ENCODE data around the gene HDAC6. TPM values are rescaled to one million over a fixed set of nuclear protein-coding genes. Genes with fewer than 3 reads are reported as not detected.

Gene HDAC6
- total RNA-seq = 100 to 1,000 TPM in 1 of 2 experiments, 10 to 100 TPM in 1; 76.8 to 107 TPM

GRCh38 chrX:48801280-48802088 is at the start of gene HDAC6:
Gene HDAC6 (plus strand): TSS chrX:48802067. CDS start chrX:48802693, 626 bp downstream.
- Mint-ChIP-seq H3K9me3 (ENCODE audit: low read depth) (no peaks in the 10 kb centered on the region), H3K27ac (peak within 1 kb of the TSS; percentile 100), H3K4me3 (peak within 1 kb of the TSS; percentile 98), H3K36me3 (peaks cover 16% of the 10 kb centered on the region), H3K27me3 (no peaks in the 10 kb centered on the region), H3K4me1 (peaks cover 20% of the 10 kb centered on the region)
- CTCF ChIA-PET = interaction anchor here (0.7 to 0.9 kb wide), 3 partner anchors 118 to 153 kb away, joined by 3 to 4 read pairs (median 3); partner anchors contain the start of gene WAS
- DNase-seq = peak; percentile 97
- peak; percentile 88 for ATAC-seq

GRCh38 chrX:48752498-48752897 is 49.4 kb upstream of the HDAC6 start:
- no peaks in the 10 kb centered on the region for H3K9me3 Mint-ChIP-seq (ENCODE audit: low read depth)
- H3K36me3 Mint-ChIP-seq = no peaks in the 10 kb centered on the region
- no peak for DNase-seq
- H3K4me3 Mint-ChIP-seq = no peak overlapping the region
- no peaks in the 10 kb centered on the region for H3K27me3 Mint-ChIP-seq
- H3K27ac Mint-ChIP-seq = no peak overlapping the region
- CTCF ChIA-PET = no interaction called here
- ATAC-seq = no peak
- peaks cover 7% of the 10 kb centered on the region for H3K4me1 Mint-ChIP-seq

GRCh38 chrX:48753708-48754228 is 48.1 kb upstream of the HDAC6 start:
- Mint-ChIP-seq H3K27me3 (no peaks in the 10 kb centered on the region), H3K36me3 (no peaks in the 10 kb centered on the region), H3K4me3 (no peak overlapping the region), H3K27ac (no peak overlapping the region), H3K4me1 (peaks cover 7% of the 10 kb centered on the region), H3K9me3 (ENCODE audit: low read depth) (no peaks in the 10 kb centered on the region)
- CTCF ChIA-PET = no interaction called here
- DNase-seq (no peak), ATAC-seq (no peak)

GRCh38 chrX:48754238-48754637 is 47.6 kb upstream of the HDAC6 start:
- Mint-ChIP-seq H3K27me3 (no peaks in the 10 kb centered on the region), H3K27ac (no peak overlapping the region), H3K9me3 (ENCODE audit: low read depth) (no peaks in the 10 kb centered on the region), H3K36me3 (no peaks in the 10 kb centered on the region), H3K4me3 (no peak overlapping the region), H3K4me1 (peaks cover 7% of the 10 kb centered on the region)
- no peak for DNase-seq
- ATAC-seq = no peak
- CTCF ChIA-PET = no interaction called here

- peak; percentile 46 for DNase-seq
- H3K27ac Mint-ChIP-seq = peak within 1 kb of the TSS; percentile 73
- peaks cover 6% of the 10 kb centered on the region for H3K4me1 Mint-ChIP-seq
- H3K4me3 Mint-ChIP-seq = no peak within 1 kb of the TSS
- H3K9me3 Mint-ChIP-seq (ENCODE audit: low read depth) = no peaks in the 10 kb centered on the region
- CTCF ChIA-PET = no interaction called here
- ATAC-seq = peak; percentile 76
- H3K36me3 Mint-ChIP-seq = no peaks in the 10 kb centered on the region
- H3K27me3 Mint-ChIP-seq = peaks cover 3% of the 10 kb centered on the region
These were observed 40.0 kb upstream of the HDAC6 start, which contains the start of gene GLOD5 for GRCh38 chrX:48761674-48762471. Gene GLOD5 (plus strand): TSS chrX:48761747. CDS start chrX:48761791, 44 bp downstream.

- CTCF ChIA-PET = interaction anchor here (1.3 kb wide), 1 partner anchor 10 kb away, joined by 4 read pairs; no protein-coding TSS in a partner anchor
- H3K27me3 Mint-ChIP-seq = peaks cover 8% of the 10 kb centered on the region
These were observed 32.6 kb upstream of the HDAC6 start for GRCh38 chrX:48769230-48769629.

GRCh38 chrX:48770296-48770695 is 31.6 kb upstream of the HDAC6 start:
- no peak for DNase-seq
- H3K4me3 Mint-ChIP-seq = no peak overlapping the region
- ATAC-seq = no peak
- H3K36me3 Mint-ChIP-seq = no peaks in the 10 kb centered on the region
- H3K27me3 Mint-ChIP-seq = peaks cover 8% of the 10 kb centered on the region
- no peaks in the 10 kb centered on the region for H3K4me1 Mint-ChIP-seq
- H3K9me3 Mint-ChIP-seq (ENCODE audit: low read depth) = no peaks in the 10 kb centered on the region
- CTCF ChIA-PET = no interaction called here
- no peak overlapping the region for H3K27ac Mint-ChIP-seq

More at GRCh38 chrX:48769230-48769629, 32.6 kb upstream of the HDAC6 start:
- DNase-seq (no peak), ATAC-seq (no peak)
- no peak overlapping the region for H3K27ac Mint-ChIP-seq
- no peaks in the 10 kb centered on the region for H3K4me1 Mint-ChIP-seq
- H3K9me3 Mint-ChIP-seq (ENCODE audit: low read depth) = no peaks in the 10 kb centered on the region
- no peaks in the 10 kb centered on the region for H3K36me3 Mint-ChIP-seq
- no peak overlapping the region for H3K4me3 Mint-ChIP-seq

- H3K36me3 Mint-ChIP-seq = no peaks in the 10 kb centered on the region
- no peaks in the 10 kb centered on the region for H3K4me1 Mint-ChIP-seq
- no peak overlapping the region for H3K27ac Mint-ChIP-seq
- H3K27me3 Mint-ChIP-seq = peaks cover 16% of the 10 kb centered on the region
- CTCF ChIA-PET = no interaction called here
- H3K9me3 Mint-ChIP-seq (ENCODE audit: low read depth) = no peaks in the 10 kb centered on the region
- DNase-seq (no peak), ATAC-seq (no peak)
- H3K4me3 Mint-ChIP-seq = no peak overlapping the region
These were observed 29.3 kb upstream of the HDAC6 start for GRCh38 chrX:48772602-48773001.

- Mint-ChIP-seq H3K9me3 (ENCODE audit: low read depth) (no peaks in the 10 kb centered on the region), H3K4me1 (no peaks in the 10 kb centered on the region), H3K27me3 (peaks cover 12% of the 10 kb centered on the region), H3K27ac (no peak overlapping the region), H3K4me3 (no peak overlapping the region), H3K36me3 (no peaks in the 10 kb centered on the region)
- ATAC-seq (no peak), DNase-seq (no peak)
- CTCF ChIA-PET = no interaction called here
These were observed 24.9 kb upstream of the HDAC6 start for GRCh38 chrX:48776818-48777439.

- CTCF ChIA-PET = interaction anchor here (1.5 kb wide), 1 partner anchor 10 kb away, joined by 4 read pairs; no protein-coding TSS in a partner anchor
These were observed 22.5 kb upstream of the HDAC6 start for GRCh38 chrX:48779399-48779798.

GRCh38 chrX:48781705-48782104 is 20.2 kb upstream of the HDAC6 start:
- CTCF ChIA-PET = no interaction called here
- H3K36me3 Mint-ChIP-seq = no peaks in the 10 kb centered on the region
- H3K4me3 Mint-ChIP-seq = no peak overlapping the region
- ATAC-seq = no peak
- no peaks in the 10 kb centered on the region for H3K9me3 Mint-ChIP-seq (ENCODE audit: low read depth)
- H3K27me3 Mint-ChIP-seq = peaks cover 12% of the 10 kb centered on the region
- no peaks in the 10 kb centered on the region for H3K4me1 Mint-ChIP-seq
- no peak overlapping the region for H3K27ac Mint-ChIP-seq
- no peak for DNase-seq

More at GRCh38 chrX:48779399-48779798, 22.5 kb upstream of the HDAC6 start:
- no peaks in the 10 kb centered on the region for H3K9me3 Mint-ChIP-seq (ENCODE audit: low read depth)
- H3K27me3 Mint-ChIP-seq = peaks cover 12% of the 10 kb centered on the region
- no peak overlapping the region for H3K27ac Mint-ChIP-seq
- no peaks in the 10 kb centered on the region for H3K36me3 Mint-ChIP-seq
- DNase-seq (no peak), ATAC-seq (no peak)
- no peak overlapping the region for H3K4me3 Mint-ChIP-seq
- H3K4me1 Mint-ChIP-seq = no peaks in the 10 kb centered on the region

GRCh38 chrX:48782216-48782615 is 19.7 kb upstream of the HDAC6 start:
- H3K4me3 Mint-ChIP-seq = no peak overlapping the region
- peaks cover 13% of the 10 kb centered on the region for H3K27me3 Mint-ChIP-seq
- ATAC-seq = no peak
- H3K4me1 Mint-ChIP-seq = no peaks in the 10 kb centered on the region
- H3K9me3 Mint-ChIP-seq (ENCODE audit: low read depth) = no peaks in the 10 kb centered on the region
- H3K36me3 Mint-ChIP-seq = no peaks in the 10 kb centered on the region
- DNase-seq = no peak
- CTCF ChIA-PET = no interaction called here
- no peak overlapping the region for H3K27ac Mint-ChIP-seq

GRCh38 chrX:48782795-48783194 is 19.1 kb upstream of the HDAC6 start:
- CTCF ChIA-PET = no interaction called here

More at GRCh38 chrX:48782795-48783194, 19.1 kb upstream of the HDAC6 start:
- DNase-seq (no peak), ATAC-seq (no peak)
- Mint-ChIP-seq H3K4me3 (no peak overlapping the region), H3K27ac (no peak overlapping the region), H3K4me1 (no peaks in the 10 kb centered on the region), H3K27me3 (peaks cover 12% of the 10 kb centered on the region), H3K36me3 (no peaks in the 10 kb centered on the region), H3K9me3 (ENCODE audit: low read depth) (no peaks in the 10 kb centered on the region)

Measured in activated CD8-positive, alpha-beta memory T cell treated with anti-CD3 and anti-CD28 coated beads, Interleukin-2, amount 10 ng/mL, durations not matched to agents 7 days and 5 days (primary cell).